HL-60 (cell line): Measurements from ENCODE around the gene EEF1G.

Experiments used
- GABPA ChIP-seq: IDR thresholded peaks from 2 replicates; pipeline ENCODE4 v1.6.1; 2012; ENCODE audit warnings: low read depth
- POLR2AphosphoS5 ChIP-seq: IDR thresholded peaks from 2 replicates; pipeline ENCODE4 v1.6.1; 2012; ENCODE audit warnings: low read depth
- SPI1 ChIP-seq: IDR thresholded peaks from 2 replicates; pipeline ENCODE4 v1.6.1; 2012; ENCODE audit warnings: low read depth, mild to moderate bottlenecking, borderline replicate concordance
- TF ChIP-seq, protein P1 (sequence below): IDR thresholded peaks from one replicate; pipeline ENCODE4 v1.5.1; 2011; ENCODE audit warnings: low read length, control low read depth, inconsistent platforms; ENCODE audit not compliant: insufficient read depth
- TF ChIP-seq, protein P2 (sequence below): IDR thresholded peaks from 2 replicates; pipeline ENCODE4 v1.6.1; 2012; ENCODE audit warnings: low read depth; ENCODE audit not compliant: insufficient replicate concordance

DNA sequence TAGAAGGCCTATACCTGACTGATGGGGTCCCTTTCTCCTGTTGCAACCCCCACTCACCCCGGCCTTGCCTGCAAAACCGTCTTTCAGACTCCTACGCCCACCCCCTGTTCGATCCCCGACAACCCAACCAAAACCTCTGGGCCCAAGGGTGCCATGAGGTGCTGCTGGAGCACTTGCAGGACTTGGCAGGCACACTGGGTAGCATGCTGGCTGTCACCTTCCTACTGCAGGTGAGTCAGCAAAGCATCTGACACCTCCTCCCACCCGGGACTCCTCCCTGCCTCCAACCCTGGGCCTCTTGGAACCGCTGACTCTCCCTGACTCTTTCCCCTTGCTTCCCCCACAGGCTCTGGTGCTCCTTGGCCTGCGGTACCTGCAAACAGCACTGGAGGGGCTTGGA lies 40.6 kb upstream of the EEF1G start:
- TF ChIP-seq, protein P1, sequence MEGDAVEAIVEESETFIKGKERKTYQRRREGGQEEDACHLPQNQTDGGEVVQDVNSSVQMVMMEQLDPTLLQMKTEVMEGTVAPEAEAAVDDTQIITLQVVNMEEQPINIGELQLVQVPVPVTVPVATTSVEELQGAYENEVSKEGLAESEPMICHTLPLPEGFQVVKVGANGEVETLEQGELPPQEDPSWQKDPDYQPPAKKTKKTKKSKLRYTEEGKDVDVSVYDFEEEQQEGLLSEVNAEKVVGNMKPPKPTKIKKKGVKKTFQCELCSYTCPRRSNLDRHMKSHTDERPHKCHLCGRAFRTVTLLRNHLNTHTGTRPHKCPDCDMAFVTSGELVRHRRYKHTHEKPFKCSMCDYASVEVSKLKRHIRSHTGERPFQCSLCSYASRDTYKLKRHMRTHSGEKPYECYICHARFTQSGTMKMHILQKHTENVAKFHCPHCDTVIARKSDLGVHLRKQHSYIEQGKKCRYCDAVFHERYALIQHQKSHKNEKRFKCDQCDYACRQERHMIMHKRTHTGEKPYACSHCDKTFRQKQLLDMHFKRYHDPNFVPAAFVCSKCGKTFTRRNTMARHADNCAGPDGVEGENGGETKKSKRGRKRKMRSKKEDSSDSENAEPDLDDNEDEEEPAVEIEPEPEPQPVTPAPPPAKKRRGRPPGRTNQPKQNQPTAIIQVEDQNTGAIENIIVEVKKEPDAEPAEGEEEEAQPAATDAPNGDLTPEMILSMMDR = no peak
- TF ChIP-seq POLR2AphosphoS5 (no peak), GABPA (no peak), SPI1 (no peak)
- TF ChIP-seq, protein P2, sequence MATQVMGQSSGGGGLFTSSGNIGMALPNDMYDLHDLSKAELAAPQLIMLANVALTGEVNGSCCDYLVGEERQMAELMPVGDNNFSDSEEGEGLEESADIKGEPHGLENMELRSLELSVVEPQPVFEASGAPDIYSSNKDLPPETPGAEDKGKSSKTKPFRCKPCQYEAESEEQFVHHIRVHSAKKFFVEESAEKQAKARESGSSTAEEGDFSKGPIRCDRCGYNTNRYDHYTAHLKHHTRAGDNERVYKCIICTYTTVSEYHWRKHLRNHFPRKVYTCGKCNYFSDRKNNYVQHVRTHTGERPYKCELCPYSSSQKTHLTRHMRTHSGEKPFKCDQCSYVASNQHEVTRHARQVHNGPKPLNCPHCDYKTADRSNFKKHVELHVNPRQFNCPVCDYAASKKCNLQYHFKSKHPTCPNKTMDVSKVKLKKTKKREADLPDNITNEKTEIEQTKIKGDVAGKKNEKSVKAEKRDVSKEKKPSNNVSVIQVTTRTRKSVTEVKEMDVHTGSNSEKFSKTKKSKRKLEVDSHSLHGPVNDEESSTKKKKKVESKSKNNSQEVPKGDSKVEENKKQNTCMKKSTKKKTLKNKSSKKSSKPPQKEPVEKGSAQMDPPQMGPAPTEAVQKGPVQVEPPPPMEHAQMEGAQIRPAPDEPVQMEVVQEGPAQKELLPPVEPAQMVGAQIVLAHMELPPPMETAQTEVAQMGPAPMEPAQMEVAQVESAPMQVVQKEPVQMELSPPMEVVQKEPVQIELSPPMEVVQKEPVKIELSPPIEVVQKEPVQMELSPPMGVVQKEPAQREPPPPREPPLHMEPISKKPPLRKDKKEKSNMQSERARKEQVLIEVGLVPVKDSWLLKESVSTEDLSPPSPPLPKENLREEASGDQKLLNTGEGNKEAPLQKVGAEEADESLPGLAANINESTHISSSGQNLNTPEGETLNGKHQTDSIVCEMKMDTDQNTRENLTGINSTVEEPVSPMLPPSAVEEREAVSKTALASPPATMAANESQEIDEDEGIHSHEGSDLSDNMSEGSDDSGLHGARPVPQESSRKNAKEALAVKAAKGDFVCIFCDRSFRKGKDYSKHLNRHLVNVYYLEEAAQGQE = no peak
